Sigmoid colon (tissue), 4 donors: ENCODE results near the gene ART4.

Experiments used
- CTCF ChIP-seq, 4 experiments: fragments of 450-650 bp in 3 of 4; fragments of 200-600 bp in 1 of 4; IDR thresholded peaks; one replicate each; pipeline ENCODE4 v1.5.1; 2016 to 2019; ENCODE audit warnings: antibody characterized with exemption in 4 of 4, mild to moderate bottlenecking in 3 of 4, moderate library complexity in 2 of 4
- EP300 ChIP-seq, 4 donors: sonication (generic); formaldehyde crosslinking; IDR thresholded peaks; one replicate each; pipeline ENCODE4 v1.6.1; 2017; ENCODE audit warnings: antibody characterized with exemption in 4 of 4
- POLR2A ChIP-seq, 2 donors: fragments of 450-650 bp; IDR thresholded peaks; one replicate each; pipeline ENCODE4 v1.6.1; 2016; ENCODE audit warnings: antibody characterized with exemption in 2 of 2, mild to moderate bottlenecking in 2 of 2, moderate library complexity in 2 of 2
- POLR2AphosphoS5 ChIP-seq, 4 donors: sonication (generic); formaldehyde crosslinking; IDR thresholded peaks; one replicate each; pipeline ENCODE4 v1.6.1; 2017; ENCODE audit warnings: antibody characterized with exemption in 4 of 4

GRCh38 chr12:14884458-14884878 lies 41.1 kb upstream of the ART4 start:
- TF ChIP-seq EP300 (IDR thresholded peaks at IDR 0.05) (peak in 1 of 4 donors; percentile 18), CTCF (IDR thresholded peaks at IDR 0.05) (no peak), POLR2A (IDR thresholded peaks at IDR 0.05) (peak; percentile 12 to 20), POLR2AphosphoS5 (IDR thresholded peaks at IDR 0.05) (peak in 2 of 4 donors; percentile 46 to 52)
